D721Med (cell line): Measurements from ENCODE around the gene PCDHGA5.

Experiments used
- DNase-seq: peaks from one replicate; pipeline ENCODE4 v3.0.0; 2011; ENCODE audit warnings: low spot score; ENCODE audit not compliant: insufficient read length
- FAIRE-seq: peaks from 2 replicates; lab custom pipeline; 2011; peaks lifted over from hg19 to GRCh38; lab: Jason Lieb, UNC
- CTCF ChIP-seq: IDR thresholded peaks from 2 replicates; pipeline ENCODE4 v1.5.1; 2012; ENCODE audit warnings: mild to moderate bottlenecking, control low read depth; ENCODE audit not compliant: insufficient read depth; ENCODE audit errors: missing control alignments

PCDHGA5 gene

GRCh38 chr5:141356133-141356532 is 7.8 kb upstream of the PCDHGA5 start:
- FAIRE-seq (no peak), DNase-seq (no peak)
- no peak for TF ChIP-seq CTCF

- DNase-seq (no peak), FAIRE-seq (no peak)
- no peak for TF ChIP-seq CTCF
These were observed 7.0 kb upstream of the PCDHGA5 start for GRCh38 chr5:141356950-141357349.

GRCh38 chr5:141359790-141360426 is 4.1 kb upstream of the PCDHGA5 start, which contains the start of gene PCDHGB2:
Gene PCDHGB2 (plus strand): TSS chr5:141359994. CDS start chr5:141360136, 142 bp downstream.
- DNase-seq: no peak
- no peak for FAIRE-seq
- TF ChIP-seq CTCF: no peak

- TF ChIP-seq CTCF: no peak
- no peak for FAIRE-seq
- no peak for DNase-seq
These were observed 3.3 kb upstream of the PCDHGA5 start for GRCh38 chr5:141360685-141361084.

- DNase-seq: no peak
- FAIRE-seq: no peak
- TF ChIP-seq CTCF: no peak
These were observed 1.2 kb upstream of the PCDHGA5 start for GRCh38 chr5:141362719-141363118.

GRCh38 chr5:141366016-141366896 is 2.3 kb downstream of the PCDHGA5 start:
- DNase-seq (no peak), FAIRE-seq (no peak)
- no peak for TF ChIP-seq CTCF
